Mesothelial cell of epicardium (in vitro differentiated cells): ENCODE measurements around the gene SMOC2. TPM values are rescaled to one million over a fixed set of nuclear protein-coding genes. Genes with fewer than 3 reads are reported as not detected.

Experiments
- DNase-seq, 2 experiments: peaks; one replicate each; pipeline ENCODE4 v3.0.0; 2021; ENCODE audit warnings: low spot score in 2 of 2; ENCODE audit not compliant: unreplicated experiment in 2 of 2
- H3K27ac Mint-ChIP-seq: 2 replicates; pipeline ENCODE4 v1.8.0; 2021; ENCODE audit warnings: mixed read lengths
- H3K27me3 Mint-ChIP-seq: 2 replicates; pipeline ENCODE4 v1.8.0; 2021; ENCODE audit warnings: low read depth, mixed read lengths
- H3K36me3 Mint-ChIP-seq: 2 replicates; pipeline ENCODE4 v1.8.0; 2021; ENCODE audit warnings: mixed read lengths
- H3K4me1 Mint-ChIP-seq: 2 replicates; pipeline ENCODE4 v1.8.0; 2021; ENCODE audit warnings: mixed read lengths
- H3K4me3 Mint-ChIP-seq: 2 replicates; pipeline ENCODE4 v1.8.0; 2021; ENCODE audit warnings: mild to moderate bottlenecking, moderate library complexity, mixed read lengths
- H3K9me3 Mint-ChIP-seq: 2 replicates; pipeline ENCODE4 v1.8.0; 2021; ENCODE audit warnings: mixed read lengths
- total RNA-seq: library from RNA; stranded (reverse); gene quantifications from 3 replicates; pipeline ENCODE4 v1.2.1, GENCODE V29; 2021
- TF ChIP-seq, protein P1 (sequence below): fragments of 200-600 bp; sonication (generic); IDR thresholded peaks from one replicate; pipeline ENCODE4 v1.5.0; 2021; ENCODE audit warnings: antibody characterized with exemption; ENCODE audit not compliant: unreplicated experiment

SMOC2 gene
- total RNA-seq, 1 donor from 2014 or later: 4.4 TPM

DNA sequence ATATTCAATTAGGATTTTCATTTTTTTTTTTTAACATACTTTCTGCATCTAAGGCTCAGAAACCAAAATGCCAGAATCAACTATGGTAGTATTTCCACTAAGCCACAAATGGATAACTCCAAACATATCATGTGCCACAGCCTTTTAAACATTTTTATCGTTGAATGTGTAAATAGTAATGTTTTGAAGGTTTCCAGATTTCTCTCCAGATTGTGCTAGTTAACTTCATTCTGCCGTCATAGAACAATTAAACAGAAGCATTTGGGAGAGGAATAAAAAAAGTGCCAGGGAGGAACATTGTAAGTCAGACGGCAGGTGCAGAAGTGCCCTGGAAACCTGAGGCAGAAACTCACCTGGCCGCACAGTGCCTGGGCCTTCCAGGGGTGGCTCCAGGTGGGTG lies 23.6 kb downstream of the SMOC2 start:
- Mint-ChIP-seq H3K27ac (no peak overlapping the region), H3K27me3 (peaks cover 11% of the 10 kb centered on the region), H3K4me3 (no peak overlapping the region), H3K4me1 (peaks cover 6% of the 10 kb centered on the region), H3K9me3 (peaks cover 4% of the 10 kb centered on the region), H3K36me3 (no peaks in the 10 kb centered on the region)
- no peak for DNase-seq
- TF ChIP-seq, protein P1, sequence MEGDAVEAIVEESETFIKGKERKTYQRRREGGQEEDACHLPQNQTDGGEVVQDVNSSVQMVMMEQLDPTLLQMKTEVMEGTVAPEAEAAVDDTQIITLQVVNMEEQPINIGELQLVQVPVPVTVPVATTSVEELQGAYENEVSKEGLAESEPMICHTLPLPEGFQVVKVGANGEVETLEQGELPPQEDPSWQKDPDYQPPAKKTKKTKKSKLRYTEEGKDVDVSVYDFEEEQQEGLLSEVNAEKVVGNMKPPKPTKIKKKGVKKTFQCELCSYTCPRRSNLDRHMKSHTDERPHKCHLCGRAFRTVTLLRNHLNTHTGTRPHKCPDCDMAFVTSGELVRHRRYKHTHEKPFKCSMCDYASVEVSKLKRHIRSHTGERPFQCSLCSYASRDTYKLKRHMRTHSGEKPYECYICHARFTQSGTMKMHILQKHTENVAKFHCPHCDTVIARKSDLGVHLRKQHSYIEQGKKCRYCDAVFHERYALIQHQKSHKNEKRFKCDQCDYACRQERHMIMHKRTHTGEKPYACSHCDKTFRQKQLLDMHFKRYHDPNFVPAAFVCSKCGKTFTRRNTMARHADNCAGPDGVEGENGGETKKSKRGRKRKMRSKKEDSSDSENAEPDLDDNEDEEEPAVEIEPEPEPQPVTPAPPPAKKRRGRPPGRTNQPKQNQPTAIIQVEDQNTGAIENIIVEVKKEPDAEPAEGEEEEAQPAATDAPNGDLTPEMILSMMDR: no peak

- H3K4me1 Mint-ChIP-seq: peaks cover 6% of the 10 kb centered on the region
- H3K36me3 Mint-ChIP-seq: no peaks in the 10 kb centered on the region
- no peak overlapping the region for H3K4me3 Mint-ChIP-seq
- DNase-seq: no peak
- H3K27ac Mint-ChIP-seq: no peak overlapping the region
- TF ChIP-seq, protein P1: no peak
- H3K9me3 Mint-ChIP-seq: peaks cover 10% of the 10 kb centered on the region
- H3K27me3 Mint-ChIP-seq: peaks cover 11% of the 10 kb centered on the region
These were observed 27.1 kb downstream of the SMOC2 start for GRCh38 chr6:168468045-168468444.

DNA sequence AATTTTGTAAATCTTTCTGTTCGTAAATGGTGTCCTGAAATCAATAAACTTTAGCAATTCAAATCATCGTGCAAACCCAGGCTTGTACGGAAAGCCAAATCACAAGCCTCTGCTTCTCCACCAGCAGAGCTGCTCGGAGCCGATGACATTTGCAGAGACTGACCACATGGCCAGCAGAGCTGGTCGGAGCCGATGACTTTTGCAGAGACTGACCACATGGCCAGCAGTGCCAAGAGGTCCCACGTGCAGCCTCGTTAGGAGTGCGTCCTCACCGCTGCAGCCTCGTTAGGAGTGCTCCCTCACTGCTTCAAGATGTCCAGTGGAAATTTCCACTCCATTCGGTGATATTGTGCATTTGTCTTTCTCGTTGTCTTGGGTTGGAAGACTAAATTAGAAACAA lies 28.5 kb downstream of the SMOC2 start:
- TF ChIP-seq, protein P1: no peak

DNA sequence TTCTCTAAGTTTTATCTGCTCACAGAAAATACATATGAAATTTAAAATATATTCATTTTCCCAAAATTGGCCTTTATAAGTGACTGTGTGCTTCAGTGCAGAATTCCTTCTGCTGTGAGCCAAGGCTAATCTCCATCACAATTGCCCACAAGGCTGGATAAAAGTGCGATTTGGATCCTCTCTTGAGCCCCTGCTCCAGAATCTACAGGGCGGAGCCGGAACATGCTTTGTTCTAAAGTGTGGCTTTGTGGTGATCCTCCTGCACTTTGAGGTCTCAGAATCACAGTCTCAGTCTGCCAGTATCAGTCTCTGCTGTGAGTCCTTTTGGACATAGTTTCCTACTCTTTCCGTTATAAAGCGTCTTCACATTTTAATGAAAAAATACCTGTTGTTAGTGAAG lies 28.9 kb downstream of the SMOC2 start:
- no peak overlapping the region for H3K4me3 Mint-ChIP-seq
- peaks cover 15% of the 10 kb centered on the region for H3K27me3 Mint-ChIP-seq
- peaks cover 10% of the 10 kb centered on the region for H3K9me3 Mint-ChIP-seq

More for the DNA sequence above, 28.5 kb downstream of the SMOC2 start:
- Mint-ChIP-seq H3K4me1 (peaks cover 6% of the 10 kb centered on the region), H3K27ac (no peak overlapping the region), H3K9me3 (peaks cover 10% of the 10 kb centered on the region), H3K36me3 (no peaks in the 10 kb centered on the region), H3K4me3 (no peak overlapping the region), H3K27me3 (peaks cover 11% of the 10 kb centered on the region)
- no peak for DNase-seq

GRCh38 chr6:168472363-168472762 lies 31.4 kb downstream of the SMOC2 start:
- H3K27ac Mint-ChIP-seq: no peak overlapping the region
- no peak overlapping the region for H3K4me3 Mint-ChIP-seq
- DNase-seq: no peak
- TF ChIP-seq, protein P1: no peak
- H3K4me1 Mint-ChIP-seq: no peaks in the 10 kb centered on the region
- H3K27me3 Mint-ChIP-seq: peaks cover 15% of the 10 kb centered on the region
- H3K36me3 Mint-ChIP-seq: no peaks in the 10 kb centered on the region
- H3K9me3 Mint-ChIP-seq: peaks cover 10% of the 10 kb centered on the region

More for the DNA sequence above, 28.9 kb downstream of the SMOC2 start:
- TF ChIP-seq, protein P1: no peak
- DNase-seq: no peak
- Mint-ChIP-seq H3K4me1 (peaks cover 5% of the 10 kb centered on the region), H3K36me3 (no peaks in the 10 kb centered on the region), H3K27ac (no peak overlapping the region)

- H3K9me3 Mint-ChIP-seq: peaks cover 10% of the 10 kb centered on the region
- H3K27me3 Mint-ChIP-seq: peaks cover 13% of the 10 kb centered on the region
- H3K36me3 Mint-ChIP-seq: no peaks in the 10 kb centered on the region
- H3K4me3 Mint-ChIP-seq: no peak overlapping the region
- no peaks in the 10 kb centered on the region for H3K4me1 Mint-ChIP-seq
- no peak overlapping the region for H3K27ac Mint-ChIP-seq
- TF ChIP-seq, protein P1: no peak
- DNase-seq: no peak
These were observed 32.2 kb downstream of the SMOC2 start for GRCh38 chr6:168473197-168473596.
